GM23338 (cell line): ENCODE measurements around the gene PRELP.

ENCODE experiments used
- CREB1 ChIP-seq: fragments of 250-450 bp; sonication (Bioruptor Pico); IDR thresholded peaks from 2 replicates; pipeline ENCODE4 v1.5.0; 2020; ENCODE audit warnings: low read depth, mild to moderate bottlenecking, moderate library complexity
- EZH2 ChIP-seq: fragments of 200-600 bp; sonication (generic); IDR thresholded peaks from one replicate; pipeline ENCODE4 v1.8.0; 2017; ENCODE audit warnings: antibody characterized with exemption, mild to moderate bottlenecking, low read depth; ENCODE audit not compliant: unreplicated experiment
- EZH2phosphoT487 ChIP-seq: fragments of 200-600 bp; sonication (generic); IDR thresholded peaks from one replicate; pipeline ENCODE4 v1.8.1; 2018; ENCODE audit warnings: antibody characterized with exemption; ENCODE audit not compliant: unreplicated experiment
- JUNB ChIP-seq: IDR thresholded peaks from one replicate; pipeline ENCODE4 v1.6.1; 2016; ENCODE audit warnings: antibody characterized with exemption; ENCODE audit not compliant: unreplicated experiment
- POLR2AphosphoS5 ChIP-seq: IDR thresholded peaks from 2 replicates; pipeline ENCODE4 v1.6.1; 2016; ENCODE audit warnings: antibody characterized with exemption, low read depth
- ZNF114 ChIP-seq: fragments of 250-450 bp; sonication (Bioruptor Pico); IDR thresholded peaks from 2 replicates; pipeline ENCODE4 v1.5.0; 2020; ENCODE audit warnings: mild to moderate bottlenecking, moderate library complexity
- ZNF331 ChIP-seq: fragments of 250-450 bp; sonication (Bioruptor Pico); IDR thresholded peaks from 2 replicates; pipeline ENCODE4 v1.5.0; 2020; ENCODE audit warnings: low read depth, mild to moderate bottlenecking, moderate library complexity
- TF ChIP-seq, protein P1 (sequence below), 2 experiments: fragments of 200-600 bp in 1 of 2; sonication (generic) in 1 of 2; conservative IDR thresholded peaks; 2 replicates each; pipeline versions ENCODE4 v1.5.1 to v1.6.1; 2016 to 2017; ENCODE audit warnings: antibody characterized with exemption in 2 of 2, low read depth in 2 of 2, mild to moderate bottlenecking in 2 of 2, moderate library complexity in 1 of 2
- TF ChIP-seq, protein P2 (sequence below): IDR thresholded peaks from 2 replicates; pipeline ENCODE4 v1.6.1; 2016; ENCODE audit warnings: antibody characterized with exemption
- TF ChIP-seq, protein P3 (sequence below): IDR thresholded peaks from one replicate; pipeline ENCODE4 v1.6.1; 2018; ENCODE audit warnings: antibody characterized with exemption; ENCODE audit not compliant: unreplicated experiment
- TF ChIP-seq, protein P4 (sequence below): fragments of 250-450 bp; sonication (Bioruptor Pico); IDR thresholded peaks from 2 replicates; pipeline ENCODE4 v1.5.0; 2020; ENCODE audit warnings: mild to moderate bottlenecking, moderate library complexity

DNA sequence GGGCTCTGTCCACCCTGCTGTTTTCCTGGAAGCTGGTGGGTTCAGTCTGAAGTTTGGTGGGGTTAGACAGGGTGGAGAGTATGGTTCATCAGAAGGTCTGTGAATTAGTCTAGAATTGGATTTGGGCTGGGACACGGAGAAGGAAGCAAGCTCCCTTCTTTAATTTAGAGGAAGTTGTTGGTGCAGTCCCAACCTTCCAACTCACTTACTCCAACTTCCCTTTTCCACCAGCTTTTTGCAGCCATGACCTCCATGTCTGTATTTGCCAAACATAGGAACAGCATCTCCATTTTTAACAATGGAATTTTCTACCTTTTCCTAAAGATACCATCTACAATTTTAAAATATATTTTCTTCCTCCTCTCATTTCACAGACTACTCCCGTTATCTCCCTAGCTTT lies 28.5 kb upstream of the PRELP start:
- TF ChIP-seq CREB1 (CRISPR knock-in tag), result no peak
- TF ChIP-seq, protein P1, sequence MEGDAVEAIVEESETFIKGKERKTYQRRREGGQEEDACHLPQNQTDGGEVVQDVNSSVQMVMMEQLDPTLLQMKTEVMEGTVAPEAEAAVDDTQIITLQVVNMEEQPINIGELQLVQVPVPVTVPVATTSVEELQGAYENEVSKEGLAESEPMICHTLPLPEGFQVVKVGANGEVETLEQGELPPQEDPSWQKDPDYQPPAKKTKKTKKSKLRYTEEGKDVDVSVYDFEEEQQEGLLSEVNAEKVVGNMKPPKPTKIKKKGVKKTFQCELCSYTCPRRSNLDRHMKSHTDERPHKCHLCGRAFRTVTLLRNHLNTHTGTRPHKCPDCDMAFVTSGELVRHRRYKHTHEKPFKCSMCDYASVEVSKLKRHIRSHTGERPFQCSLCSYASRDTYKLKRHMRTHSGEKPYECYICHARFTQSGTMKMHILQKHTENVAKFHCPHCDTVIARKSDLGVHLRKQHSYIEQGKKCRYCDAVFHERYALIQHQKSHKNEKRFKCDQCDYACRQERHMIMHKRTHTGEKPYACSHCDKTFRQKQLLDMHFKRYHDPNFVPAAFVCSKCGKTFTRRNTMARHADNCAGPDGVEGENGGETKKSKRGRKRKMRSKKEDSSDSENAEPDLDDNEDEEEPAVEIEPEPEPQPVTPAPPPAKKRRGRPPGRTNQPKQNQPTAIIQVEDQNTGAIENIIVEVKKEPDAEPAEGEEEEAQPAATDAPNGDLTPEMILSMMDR (conservative IDR thresholded peaks at IDR 0.05; ENCODE audit: low read depth in 2 of 2), result no peak
- TF ChIP-seq, protein P2, sequence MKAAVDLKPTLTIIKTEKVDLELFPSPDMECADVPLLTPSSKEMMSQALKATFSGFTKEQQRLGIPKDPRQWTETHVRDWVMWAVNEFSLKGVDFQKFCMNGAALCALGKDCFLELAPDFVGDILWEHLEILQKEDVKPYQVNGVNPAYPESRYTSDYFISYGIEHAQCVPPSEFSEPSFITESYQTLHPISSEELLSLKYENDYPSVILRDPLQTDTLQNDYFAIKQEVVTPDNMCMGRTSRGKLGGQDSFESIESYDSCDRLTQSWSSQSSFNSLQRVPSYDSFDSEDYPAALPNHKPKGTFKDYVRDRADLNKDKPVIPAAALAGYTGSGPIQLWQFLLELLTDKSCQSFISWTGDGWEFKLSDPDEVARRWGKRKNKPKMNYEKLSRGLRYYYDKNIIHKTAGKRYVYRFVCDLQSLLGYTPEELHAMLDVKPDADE, result no peak
- TF ChIP-seq, protein P3, sequence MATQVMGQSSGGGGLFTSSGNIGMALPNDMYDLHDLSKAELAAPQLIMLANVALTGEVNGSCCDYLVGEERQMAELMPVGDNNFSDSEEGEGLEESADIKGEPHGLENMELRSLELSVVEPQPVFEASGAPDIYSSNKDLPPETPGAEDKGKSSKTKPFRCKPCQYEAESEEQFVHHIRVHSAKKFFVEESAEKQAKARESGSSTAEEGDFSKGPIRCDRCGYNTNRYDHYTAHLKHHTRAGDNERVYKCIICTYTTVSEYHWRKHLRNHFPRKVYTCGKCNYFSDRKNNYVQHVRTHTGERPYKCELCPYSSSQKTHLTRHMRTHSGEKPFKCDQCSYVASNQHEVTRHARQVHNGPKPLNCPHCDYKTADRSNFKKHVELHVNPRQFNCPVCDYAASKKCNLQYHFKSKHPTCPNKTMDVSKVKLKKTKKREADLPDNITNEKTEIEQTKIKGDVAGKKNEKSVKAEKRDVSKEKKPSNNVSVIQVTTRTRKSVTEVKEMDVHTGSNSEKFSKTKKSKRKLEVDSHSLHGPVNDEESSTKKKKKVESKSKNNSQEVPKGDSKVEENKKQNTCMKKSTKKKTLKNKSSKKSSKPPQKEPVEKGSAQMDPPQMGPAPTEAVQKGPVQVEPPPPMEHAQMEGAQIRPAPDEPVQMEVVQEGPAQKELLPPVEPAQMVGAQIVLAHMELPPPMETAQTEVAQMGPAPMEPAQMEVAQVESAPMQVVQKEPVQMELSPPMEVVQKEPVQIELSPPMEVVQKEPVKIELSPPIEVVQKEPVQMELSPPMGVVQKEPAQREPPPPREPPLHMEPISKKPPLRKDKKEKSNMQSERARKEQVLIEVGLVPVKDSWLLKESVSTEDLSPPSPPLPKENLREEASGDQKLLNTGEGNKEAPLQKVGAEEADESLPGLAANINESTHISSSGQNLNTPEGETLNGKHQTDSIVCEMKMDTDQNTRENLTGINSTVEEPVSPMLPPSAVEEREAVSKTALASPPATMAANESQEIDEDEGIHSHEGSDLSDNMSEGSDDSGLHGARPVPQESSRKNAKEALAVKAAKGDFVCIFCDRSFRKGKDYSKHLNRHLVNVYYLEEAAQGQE, result no peak
- no peak for TF ChIP-seq EZH2phosphoT487
- TF ChIP-seq JUNB, result no peak
- no peak for TF ChIP-seq EZH2
- TF ChIP-seq POLR2AphosphoS5, result no peak
- TF ChIP-seq, protein P4, sequence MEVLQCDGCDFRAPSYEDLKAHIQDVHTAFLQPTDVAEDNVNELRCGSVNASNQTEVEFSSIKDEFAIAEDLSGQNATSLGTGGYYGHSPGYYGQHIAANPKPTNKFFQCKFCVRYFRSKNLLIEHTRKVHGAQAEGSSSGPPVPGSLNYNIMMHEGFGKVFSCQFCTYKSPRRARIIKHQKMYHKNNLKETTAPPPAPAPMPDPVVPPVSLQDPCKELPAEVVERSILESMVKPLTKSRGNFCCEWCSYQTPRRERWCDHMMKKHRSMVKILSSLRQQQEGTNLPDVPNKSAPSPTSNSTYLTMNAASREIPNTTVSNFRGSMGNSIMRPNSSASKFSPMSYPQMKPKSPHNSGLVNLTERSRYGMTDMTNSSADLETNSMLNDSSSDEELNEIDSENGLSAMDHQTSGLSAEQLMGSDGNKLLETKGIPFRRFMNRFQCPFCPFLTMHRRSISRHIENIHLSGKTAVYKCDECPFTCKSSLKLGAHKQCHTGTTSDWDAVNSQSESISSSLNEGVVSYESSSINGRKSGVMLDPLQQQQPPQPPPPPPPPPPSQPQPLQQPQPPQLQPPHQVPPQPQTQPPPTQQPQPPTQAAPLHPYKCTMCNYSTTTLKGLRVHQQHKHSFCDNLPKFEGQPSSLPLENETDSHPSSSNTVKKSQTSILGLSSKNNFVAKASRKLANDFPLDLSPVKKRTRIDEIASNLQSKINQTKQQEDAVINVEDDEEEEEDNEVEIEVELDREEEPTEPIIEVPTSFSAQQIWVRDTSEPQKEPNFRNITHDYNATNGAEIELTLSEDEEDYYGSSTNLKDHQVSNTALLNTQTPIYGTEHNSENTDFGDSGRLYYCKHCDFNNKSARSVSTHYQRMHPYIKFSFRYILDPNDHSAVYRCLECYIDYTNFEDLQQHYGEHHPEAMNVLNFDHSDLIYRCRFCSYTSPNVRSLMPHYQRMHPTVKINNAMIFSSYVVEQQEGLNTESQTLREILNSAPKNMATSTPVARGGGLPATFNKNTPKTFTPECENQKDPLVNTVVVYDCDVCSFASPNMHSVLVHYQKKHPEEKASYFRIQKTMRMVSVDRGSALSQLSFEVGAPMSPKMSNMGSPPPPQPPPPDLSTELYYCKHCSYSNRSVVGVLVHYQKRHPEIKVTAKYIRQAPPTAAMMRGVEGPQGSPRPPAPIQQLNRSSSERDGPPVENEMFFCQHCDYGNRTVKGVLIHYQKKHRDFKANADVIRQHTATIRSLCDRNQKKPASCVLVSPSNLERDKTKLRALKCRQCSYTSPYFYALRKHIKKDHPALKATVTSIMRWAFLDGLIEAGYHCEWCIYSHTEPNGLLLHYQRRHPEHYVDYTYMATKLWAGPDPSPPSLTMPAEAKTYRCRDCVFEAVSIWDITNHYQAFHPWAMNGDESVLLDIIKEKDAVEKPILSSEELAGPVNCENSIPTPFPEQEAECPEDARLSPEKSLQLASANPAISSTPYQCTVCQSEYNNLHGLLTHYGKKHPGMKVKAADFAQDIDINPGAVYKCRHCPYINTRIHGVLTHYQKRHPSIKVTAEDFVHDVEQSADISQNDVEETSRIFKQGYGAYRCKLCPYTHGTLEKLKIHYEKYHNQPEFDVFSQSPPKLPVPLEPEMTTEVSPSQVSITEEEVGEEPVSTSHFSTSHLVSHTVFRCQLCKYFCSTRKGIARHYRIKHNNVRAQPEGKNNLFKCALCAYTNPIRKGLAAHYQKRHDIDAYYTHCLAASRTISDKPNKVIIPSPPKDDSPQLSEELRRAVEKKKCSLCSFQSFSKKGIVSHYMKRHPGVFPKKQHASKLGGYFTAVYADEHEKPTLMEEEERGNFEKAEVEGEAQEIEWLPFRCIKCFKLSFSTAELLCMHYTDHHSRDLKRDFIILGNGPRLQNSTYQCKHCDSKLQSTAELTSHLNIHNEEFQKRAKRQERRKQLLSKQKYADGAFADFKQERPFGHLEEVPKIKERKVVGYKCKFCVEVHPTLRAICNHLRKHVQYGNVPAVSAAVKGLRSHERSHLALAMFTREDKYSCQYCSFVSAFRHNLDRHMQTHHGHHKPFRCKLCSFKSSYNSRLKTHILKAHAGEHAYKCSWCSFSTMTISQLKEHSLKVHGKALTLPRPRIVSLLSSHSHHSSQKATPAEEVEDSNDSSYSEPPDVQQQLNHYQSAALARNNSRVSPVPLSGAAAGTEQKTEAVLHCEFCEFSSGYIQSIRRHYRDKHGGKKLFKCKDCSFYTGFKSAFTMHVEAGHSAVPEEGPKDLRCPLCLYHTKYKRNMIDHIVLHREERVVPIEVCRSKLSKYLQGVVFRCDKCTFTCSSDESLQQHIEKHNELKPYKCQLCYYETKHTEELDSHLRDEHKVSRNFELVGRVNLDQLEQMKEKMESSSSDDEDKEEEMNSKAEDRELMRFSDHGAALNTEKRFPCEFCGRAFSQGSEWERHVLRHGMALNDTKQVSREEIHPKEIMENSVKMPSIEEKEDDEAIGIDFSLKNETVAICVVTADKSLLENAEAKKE, result no peak
- no peak for TF ChIP-seq ZNF114
- no peak for TF ChIP-seq ZNF331
